Fibroblast of mammary gland (primary cell): Measurements from ENCODE around the gene CLSTN2.

Experiments used
- DNase-seq: peaks from one replicate; pipeline ENCODE4 v3.0.0-alpha.2; 2010; ENCODE audit warnings: low read depth
- H3K4me3 ChIP-seq: 2 replicates; pipeline ENCODE4 v1.5.1; 2011; ENCODE audit warnings: low read depth, mild to moderate bottlenecking, low read length, moderate library complexity; ENCODE audit not compliant: control insufficient read depth
- TF ChIP-seq, protein P1 (sequence below): conservative IDR thresholded peaks from 2 replicates; pipeline ENCODE4 v1.5.1; 2011; ENCODE audit warnings: low read depth, low read length, inconsistent platforms; ENCODE audit not compliant: control insufficient read depth, insufficient read depth

CLSTN2 gene

DNA sequence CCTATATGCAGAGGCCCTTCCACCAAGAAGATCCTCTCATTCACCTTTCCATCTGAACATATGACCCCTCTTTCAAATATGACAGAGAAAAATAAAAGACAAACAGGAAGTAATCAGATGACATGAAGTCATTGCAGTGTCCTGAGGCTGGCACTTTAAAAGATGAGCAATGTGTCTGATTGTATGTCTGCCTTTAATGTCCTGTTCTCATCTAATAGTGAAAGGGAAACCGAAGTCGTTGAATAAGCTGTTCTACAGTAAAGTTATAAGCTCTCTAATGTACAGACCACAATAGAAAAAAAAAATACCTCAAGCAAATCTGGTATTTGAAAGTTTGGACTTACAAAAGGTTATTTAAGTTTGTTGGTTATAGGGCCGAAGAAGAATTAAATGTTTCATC is 243.0 kb downstream of the CLSTN2 start:
- H3K4me3 ChIP-seq, result no peak overlapping the region
- DNase-seq, result no peak
- TF ChIP-seq, protein P1, sequence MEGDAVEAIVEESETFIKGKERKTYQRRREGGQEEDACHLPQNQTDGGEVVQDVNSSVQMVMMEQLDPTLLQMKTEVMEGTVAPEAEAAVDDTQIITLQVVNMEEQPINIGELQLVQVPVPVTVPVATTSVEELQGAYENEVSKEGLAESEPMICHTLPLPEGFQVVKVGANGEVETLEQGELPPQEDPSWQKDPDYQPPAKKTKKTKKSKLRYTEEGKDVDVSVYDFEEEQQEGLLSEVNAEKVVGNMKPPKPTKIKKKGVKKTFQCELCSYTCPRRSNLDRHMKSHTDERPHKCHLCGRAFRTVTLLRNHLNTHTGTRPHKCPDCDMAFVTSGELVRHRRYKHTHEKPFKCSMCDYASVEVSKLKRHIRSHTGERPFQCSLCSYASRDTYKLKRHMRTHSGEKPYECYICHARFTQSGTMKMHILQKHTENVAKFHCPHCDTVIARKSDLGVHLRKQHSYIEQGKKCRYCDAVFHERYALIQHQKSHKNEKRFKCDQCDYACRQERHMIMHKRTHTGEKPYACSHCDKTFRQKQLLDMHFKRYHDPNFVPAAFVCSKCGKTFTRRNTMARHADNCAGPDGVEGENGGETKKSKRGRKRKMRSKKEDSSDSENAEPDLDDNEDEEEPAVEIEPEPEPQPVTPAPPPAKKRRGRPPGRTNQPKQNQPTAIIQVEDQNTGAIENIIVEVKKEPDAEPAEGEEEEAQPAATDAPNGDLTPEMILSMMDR, result no peak

DNA sequence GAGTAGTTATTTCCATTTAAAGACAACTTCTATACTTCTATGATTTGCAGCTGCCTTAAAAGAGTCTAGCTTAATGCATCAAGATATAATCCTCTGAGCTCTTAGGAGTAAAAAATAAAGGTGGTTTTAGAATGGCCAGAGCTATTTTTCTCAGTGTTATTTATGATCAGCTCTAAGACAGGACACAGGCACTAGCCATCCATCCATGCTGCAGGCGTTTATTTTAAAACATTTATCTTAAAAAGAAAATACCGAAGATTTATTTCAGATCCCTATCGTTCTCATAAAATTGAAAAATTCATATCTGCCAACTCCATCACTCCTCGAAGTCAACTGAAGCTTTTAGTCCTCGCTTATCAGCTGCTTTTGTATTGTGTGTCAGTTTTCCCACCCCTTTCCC is 243.5 kb downstream of the CLSTN2 start:
- DNase-seq, result no peak
- TF ChIP-seq, protein P1, result no peak

DNA sequence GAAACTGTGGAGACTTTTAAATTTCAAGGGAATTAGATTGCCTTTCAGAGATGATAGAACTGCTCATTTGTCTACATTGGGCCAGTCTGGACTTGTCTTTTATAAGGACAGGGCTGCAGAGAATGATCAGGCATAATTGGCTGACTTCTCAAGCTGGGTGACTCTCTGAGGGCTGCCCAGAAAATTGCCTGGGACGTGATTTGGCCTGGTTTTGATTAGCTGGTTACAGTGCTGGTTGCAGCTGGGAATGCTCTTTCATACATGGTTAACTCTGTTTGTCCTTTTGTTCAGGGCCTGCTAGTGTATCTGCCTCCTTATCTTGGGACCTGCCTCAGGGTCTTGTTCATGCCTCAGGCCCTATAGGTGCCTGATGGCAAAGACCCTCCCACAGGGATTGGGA is 245.6 kb downstream of the CLSTN2 start:
- TF ChIP-seq, protein P1, result no peak
- DNase-seq, result peak; percentile 6

More for the DNA sequence above, 243.5 kb downstream of the CLSTN2 start:
- H3K4me3 ChIP-seq, result no peak overlapping the region

DNA sequence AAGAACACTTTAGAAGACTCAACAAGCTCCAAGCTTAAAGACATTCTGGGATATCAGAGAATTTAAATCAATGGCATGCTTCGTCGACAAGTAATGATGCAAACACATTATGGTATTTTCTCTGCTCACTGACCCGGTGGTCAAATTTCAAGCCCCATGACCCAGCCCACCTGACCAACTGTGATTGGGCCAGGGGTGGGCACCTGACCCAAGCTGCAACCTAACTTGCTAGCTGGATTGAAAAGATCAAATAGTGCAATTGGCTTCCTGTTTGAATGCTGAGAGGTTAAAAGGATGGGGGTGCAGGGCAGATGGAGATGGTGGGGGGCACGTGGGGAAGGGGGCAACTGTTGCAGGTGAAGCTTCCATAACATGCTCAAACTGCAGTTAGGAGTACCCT is 250.4 kb downstream of the CLSTN2 start:
- H3K4me3 ChIP-seq, result no peak overlapping the region
- no peak for DNase-seq
- TF ChIP-seq, protein P1, result no peak

More for the DNA sequence above, 245.6 kb downstream of the CLSTN2 start:
- no peak overlapping the region for H3K4me3 ChIP-seq

DNA sequence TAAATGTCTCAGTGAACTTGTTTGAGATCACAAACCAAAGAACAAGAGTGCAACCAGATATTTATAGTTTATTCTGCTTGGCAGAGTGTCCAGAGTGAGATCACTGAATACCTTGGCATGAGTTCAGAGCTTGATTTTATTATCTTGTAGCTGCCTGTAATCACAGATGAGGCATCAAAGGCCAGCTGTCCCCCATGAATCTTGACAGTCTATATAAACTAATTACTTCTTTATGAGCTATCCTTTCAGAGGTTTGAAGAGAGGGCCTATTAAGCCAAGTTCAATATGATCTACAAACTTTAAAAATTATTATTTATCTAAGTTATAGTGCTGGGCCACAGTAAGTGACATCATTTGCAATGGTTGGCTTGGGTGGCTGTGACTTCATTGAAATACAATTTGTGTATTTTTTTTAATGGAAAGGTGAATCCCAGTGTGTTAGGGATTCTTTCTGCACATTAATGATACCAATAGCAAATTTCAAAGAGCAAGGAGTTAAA is 251.5 kb downstream of the CLSTN2 start:
- TF ChIP-seq, protein P1, result no peak
- DNase-seq, result peak; percentile 78
- no peak overlapping the region for H3K4me3 ChIP-seq

DNA sequence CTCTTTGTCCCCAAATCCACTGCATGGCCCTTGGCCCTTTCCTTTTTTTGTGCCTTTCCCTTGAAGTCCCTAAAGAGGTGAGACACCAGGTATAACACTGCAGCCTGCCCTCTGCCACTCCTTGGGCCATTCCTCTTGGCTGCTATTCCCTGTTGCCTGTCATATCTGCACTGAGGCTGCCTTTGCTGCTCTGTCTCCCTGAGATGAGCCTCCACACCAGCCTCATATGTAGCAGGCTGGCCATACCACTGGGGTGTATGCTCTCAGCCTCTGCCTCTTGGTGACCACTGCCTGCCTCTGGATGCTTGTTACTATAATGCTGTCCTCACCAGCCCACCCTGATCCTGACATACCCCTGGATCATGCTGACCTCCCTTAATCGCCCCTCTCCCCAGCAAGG is 252.0 kb downstream of the CLSTN2 start:
- no peak overlapping the region for H3K4me3 ChIP-seq
- TF ChIP-seq, protein P1, result no peak
- no peak for DNase-seq
